HL-60/S4 treated with phorbol 12-myristate 13-acetate at 8.2 ng/mL for 4 days and 3 days (cell line): ENCODE data around the gene ASNSD1.
"Not testable (repeated sequence)": the region's sequence is repeated elsewhere in the genome, so short reads cannot be mapped to it uniquely, and the experiment has no call there.

Experiments used
- in situ Hi-C: fragments of 300-500 bp; cut with MboI; formaldehyde crosslinking; loops from 2 replicates; pipeline ENCODE4 v1.15.0; 2022; ENCODE audit warnings: low sequenced_read_pairs

Gene ASNSD1

DNA sequence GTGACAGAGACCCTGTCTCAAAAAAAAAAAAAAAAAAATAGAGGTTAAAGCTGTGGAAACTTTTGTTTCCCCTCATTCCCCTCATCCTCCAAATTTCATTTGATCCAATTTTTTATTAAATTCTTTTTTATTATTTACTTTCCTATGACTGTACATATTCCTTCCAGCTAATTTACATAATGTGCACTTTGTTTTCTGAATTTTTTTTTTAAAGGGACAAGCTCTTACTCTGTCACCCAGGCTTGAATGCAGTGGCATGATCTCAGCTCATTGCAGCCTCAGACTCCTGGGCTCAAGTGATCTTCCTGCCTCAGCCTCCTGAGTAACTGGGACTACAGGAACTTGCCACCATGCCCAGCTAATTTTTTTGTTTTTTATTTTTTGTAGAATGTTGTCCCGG, 23.6 kb downstream of the ASNSD1 start:
- in situ Hi-C loops = no loop called here

DNA sequence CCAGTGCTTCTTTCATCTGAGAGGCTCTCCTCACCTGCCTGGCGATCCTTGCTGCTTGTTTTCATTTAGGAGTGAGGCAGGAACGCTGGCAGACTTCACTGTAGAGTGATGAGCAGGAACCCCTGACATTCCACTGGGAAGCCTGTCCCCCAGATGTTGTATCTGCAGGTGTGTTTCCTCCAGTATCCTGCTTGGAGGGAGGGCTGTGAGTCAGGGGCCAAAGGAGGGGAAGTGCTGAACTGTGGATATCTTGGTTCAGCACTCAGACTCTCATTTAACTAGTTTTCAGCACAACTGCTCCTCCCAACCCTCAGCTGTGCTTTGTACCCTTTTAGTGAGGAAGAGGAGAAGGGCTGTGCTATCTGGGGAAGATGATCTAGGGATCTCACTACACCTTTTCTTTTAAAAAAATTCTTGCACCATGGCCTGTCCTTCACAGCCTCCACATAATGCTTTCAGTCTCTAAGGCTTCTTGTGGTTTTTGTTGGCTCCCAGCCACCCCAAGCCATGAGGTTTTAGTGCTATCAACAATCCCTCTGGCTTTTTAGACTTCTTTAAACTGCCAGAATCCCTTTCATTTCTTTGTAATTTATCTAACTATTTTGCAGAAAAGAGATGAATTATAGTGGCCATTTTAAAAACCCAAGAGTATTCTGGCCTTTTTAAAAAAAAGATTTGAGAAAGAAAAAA, 24.4 kb downstream of the ASNSD1 start:
- in situ Hi-C loops = no loop called here

DNA sequence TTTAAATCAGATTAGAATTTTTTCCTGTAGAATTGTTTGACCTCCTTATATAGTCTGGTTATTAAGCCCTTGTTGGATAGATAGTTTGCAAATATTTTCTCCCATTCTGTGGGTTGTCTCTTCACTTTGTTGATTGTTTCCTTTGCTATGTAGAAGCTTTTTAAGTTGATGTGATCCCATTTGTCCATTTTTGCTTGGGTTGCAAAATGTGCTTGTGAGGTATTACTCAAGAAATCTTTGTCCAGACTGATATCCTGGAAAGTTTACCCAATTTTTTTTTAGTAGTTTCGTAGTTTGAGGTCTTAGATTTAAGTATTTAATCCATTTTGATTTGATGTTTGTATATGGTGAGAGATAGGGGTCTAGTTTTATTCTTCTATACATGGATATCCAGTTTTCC, 26.5 kb downstream of the ASNSD1 start:
- in situ Hi-C loops = not testable (repeated sequence)

DNA sequence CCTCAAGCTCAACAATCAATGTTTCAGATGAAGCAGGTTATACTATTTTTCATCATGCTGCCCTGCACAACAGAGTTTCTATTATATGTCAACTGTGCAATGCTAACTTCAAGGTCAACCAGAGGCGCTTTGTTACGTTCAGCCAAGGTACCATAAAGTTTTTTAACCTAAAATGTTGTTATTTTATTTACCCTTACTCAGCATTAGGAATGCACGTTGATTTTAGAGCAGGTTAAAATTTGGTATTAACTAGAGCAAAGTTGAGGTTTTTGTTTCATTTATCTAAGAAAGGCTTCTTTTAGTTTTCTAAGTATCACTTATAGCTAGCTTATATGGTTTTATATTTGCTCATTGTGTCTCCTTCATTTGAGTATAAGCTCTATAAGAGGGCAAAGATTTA, 35.0 kb downstream of the ASNSD1 start:
- in situ Hi-C loops = no loop called here

DNA sequence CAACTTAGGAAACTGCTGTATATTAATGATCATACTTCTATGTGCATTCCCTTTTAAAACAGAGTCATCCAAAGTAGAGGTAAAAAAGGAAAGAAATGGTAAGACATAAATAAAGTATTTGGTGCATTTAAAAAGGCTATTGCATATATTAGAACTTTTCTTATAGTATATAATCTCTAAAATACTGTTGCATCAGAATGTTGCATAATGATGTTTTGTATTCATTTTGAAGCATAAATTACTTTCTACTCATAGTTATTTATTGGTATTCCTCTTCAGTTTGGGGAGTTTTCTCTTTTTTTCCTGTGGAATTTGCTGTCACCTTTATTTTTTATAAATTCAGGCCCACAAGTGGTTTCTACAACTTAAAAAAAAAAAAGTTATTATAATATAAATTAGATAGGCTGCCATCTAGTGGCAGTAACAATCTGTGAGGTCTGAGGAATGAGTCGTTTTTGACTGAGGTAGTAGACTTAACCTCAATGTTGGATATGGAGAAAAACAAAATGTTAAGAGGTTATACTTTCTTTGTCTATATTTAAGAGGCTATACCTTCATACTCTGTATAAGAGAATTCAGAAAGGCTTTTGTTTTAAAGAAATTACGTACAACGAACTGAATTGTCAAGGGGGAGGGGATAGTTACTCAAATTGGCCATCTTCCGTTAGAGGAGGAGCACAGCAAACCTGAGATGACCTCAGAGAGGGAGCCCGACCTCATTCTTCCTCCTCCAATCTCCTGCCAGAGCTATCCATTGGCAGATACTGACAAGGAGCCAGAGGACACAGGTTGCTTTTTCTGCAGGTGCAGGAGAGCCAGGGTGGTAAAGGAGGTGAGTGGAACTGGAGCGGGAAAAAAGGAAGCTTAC, 37.0 kb downstream of the ASNSD1 start:
- in situ Hi-C loops = no loop called here

DNA sequence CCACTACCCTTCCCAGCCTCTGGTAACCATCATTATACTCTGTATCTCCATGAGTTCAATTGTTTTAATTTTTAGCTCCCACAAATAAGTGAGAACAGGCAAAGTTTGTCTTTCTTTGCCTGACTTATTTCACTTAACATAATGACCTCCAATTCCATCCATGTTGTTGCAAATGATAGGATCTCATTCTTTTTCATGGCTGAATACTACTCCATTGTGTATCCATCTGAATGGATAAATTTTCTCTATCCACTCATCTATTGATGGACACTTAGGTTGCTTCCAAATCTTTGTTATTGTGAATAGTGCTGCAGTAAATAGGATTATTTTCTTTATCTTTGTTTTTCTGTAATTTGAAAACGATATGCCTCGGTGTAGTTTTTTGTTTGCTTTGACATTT, 39.4 kb downstream of the ASNSD1 start:
- in situ Hi-C loops = no loop called here

DNA sequence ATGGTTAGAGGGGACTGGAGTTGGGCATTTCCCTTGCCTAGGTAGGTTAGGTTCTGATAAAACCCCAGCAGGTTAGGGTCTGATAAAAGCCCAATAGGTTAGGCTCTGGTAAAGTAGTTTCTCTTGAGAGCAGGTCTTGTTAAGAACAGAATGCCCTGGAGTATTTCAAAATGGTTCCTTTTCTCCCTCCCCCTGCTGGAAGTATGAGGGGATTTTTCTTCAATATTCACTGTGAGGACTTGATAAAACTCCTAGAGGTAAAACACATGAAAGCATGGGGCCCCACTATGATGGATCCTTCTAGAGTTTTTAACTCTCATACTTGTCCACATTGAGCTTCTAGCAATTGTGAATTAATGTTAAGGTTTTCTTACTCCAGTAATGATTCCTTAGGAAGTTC, 40.8 kb downstream of the ASNSD1 start:
- in situ Hi-C loops = no loop called here

DNA sequence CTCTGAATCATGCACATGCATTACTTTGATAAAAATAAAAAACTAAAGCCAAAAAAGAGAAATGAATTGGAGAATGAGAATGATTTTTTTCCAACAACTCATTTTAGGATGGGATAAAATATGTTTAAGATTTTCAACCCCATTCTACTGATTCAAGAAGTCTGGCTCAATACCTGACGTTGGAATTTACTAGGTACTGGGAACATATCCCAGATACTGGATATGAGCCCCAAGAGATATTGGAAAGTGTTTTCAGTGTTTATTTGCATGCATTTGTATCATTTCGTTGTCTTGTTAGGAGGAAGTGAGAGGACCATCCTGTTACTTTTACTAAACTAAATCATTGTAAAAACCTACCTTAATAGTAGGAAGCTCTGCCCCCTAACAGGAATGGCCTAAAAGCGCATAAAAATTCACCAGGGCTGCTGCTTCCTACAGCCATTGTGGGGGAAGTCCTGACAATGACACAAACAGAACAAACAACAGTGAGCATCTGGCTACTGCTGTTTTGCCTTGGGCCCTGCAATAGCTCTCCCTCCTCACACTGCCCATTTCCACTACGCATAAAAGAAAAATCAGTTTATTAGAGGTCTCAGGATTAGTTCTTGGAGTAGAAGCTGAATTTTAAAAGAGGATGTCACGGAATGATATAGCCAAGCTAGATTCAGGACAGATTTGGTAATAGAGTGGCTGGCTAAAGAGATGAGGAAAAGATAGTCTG, 48.4 kb downstream of the ASNSD1 start:
- in situ Hi-C loops = no loop called here

DNA sequence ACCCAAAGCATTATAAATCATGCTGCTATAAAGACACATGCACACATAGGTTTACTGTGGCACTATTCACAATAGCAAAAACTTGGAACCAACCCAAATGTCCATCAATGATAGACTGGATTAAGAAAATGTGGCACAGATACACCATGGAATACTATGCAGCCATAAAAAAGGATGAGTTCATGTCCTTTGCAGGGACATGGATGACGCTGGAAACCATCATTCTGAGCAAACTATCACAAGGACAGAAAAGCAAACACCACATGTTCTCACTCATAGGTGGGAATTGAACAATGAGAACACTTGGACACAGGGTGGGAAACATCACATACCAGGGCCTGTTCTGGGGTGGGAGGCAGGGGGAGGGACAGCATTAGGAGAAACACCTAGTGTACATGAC, 56.3 kb downstream of the ASNSD1 start:
- in situ Hi-C loops = not testable (repeated sequence)

DNA sequence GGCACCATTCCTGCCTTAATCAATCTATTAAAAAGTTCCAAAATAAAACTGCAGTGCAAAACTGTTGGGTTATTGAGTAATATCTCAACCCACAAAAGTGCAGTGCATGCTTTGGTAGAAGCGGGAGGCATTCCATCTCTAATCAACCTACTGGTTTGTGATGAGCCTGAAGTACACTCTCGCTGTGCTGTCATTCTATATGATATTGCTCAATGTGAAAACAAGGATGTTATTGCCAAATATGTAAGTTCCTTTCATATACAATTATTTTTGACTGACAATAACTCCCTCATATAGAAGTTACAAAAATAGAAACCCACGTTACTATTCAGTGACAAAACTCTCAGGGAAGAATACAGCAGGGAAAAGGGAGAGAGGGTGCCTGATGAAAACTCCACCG, 58.3 kb downstream of the ASNSD1 start:
- in situ Hi-C loops = no loop called here
